ENCODE results near the gene OGFR. TPM values are rescaled to one million over a fixed set of nuclear protein-coding genes. Genes with fewer than 3 reads are reported as not detected.
A peak's percentile ranks its signal among the peaks of the same experiment; 100 is the strongest.

The OGFR gene
- total RNA-seq, 1 experiment from 2014 or later, result 46.1 TPM

DNA sequence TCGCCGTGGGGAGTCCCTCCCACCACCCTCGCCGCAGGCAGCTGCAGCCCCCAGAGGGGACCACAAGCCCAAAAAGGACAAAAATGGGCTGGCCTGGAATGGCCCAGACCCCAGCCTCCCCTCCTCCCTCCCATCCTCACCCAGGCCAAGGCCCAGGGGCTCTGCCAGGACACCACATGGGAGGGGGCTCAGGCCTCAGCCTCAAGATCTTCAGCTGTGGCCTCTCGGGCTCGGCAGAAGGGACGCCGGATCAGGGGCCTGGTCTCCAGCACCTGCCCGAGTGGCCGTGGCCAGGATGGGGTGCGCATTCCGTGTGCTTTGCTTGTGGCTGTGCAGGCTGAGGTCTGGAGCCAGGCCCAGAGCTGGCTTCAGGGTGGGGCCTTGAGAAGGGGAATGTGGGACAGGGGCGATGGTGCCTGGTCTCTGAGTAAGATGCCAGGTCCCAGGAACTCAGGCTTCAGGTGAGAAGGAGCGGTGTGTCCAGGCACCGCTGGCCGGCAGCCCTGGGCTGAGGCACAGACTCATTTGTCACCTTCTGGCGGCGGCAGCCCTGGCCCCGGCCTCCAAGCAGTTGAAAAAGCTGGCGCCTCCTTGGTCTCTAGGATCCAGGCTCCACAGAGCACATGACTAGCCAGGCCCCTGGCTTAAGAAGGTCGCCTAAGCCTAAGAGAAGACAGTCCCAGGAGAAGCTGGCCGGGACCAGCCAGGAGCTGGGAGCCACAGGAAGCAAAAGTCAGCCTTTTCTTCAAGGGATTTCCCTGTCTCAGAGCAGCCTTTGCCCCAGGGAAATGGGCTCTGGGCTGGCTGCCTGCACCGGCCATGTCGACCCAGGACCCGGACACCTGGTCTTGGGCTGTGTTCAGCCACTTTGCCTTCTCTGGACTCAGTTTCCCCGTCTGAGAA lies 43.5 kb upstream of the OGFR start:
- no peak for DNase-seq (ENCODE audit: low spot score)
- no peaks in the 10 kb centered on the region for H3K9me3 ChIP-seq (ENCODE audit: low read depth, low read length, poor library complexity, severe bottlenecking)
- TF ChIP-seq, protein P1, sequence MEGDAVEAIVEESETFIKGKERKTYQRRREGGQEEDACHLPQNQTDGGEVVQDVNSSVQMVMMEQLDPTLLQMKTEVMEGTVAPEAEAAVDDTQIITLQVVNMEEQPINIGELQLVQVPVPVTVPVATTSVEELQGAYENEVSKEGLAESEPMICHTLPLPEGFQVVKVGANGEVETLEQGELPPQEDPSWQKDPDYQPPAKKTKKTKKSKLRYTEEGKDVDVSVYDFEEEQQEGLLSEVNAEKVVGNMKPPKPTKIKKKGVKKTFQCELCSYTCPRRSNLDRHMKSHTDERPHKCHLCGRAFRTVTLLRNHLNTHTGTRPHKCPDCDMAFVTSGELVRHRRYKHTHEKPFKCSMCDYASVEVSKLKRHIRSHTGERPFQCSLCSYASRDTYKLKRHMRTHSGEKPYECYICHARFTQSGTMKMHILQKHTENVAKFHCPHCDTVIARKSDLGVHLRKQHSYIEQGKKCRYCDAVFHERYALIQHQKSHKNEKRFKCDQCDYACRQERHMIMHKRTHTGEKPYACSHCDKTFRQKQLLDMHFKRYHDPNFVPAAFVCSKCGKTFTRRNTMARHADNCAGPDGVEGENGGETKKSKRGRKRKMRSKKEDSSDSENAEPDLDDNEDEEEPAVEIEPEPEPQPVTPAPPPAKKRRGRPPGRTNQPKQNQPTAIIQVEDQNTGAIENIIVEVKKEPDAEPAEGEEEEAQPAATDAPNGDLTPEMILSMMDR (conservative IDR thresholded peaks at IDR 0.05; ENCODE audit: low read depth, low read length), result no peak
- no peak for TF ChIP-seq EZH2 (IDR thresholded peaks at IDR 0.05; ENCODE audit: borderline replicate concordance, low read depth, low read length, poor library complexity, severe bottlenecking)
- no peak overlapping the region for H3K4me3 ChIP-seq (ENCODE audit: low read depth, low read length, poor library complexity, severe bottlenecking)
- no peaks in the 10 kb centered on the region for H3K27me3 ChIP-seq (replicated peaks; ENCODE audit: insufficient read depth, low read depth, low read length, poor library complexity)
- intact Hi-C loops (cut with micrococcal nuclease; ENCODE audit: unreplicated experiment), result no loop called here
- peaks cover 12% of the 10 kb centered on the region for H3K36me3 ChIP-seq (ENCODE audit: insufficient read depth, low read length, poor library complexity, severe bottlenecking)
- POLR2A ChIA-PET (ENCODE audit: low non-redundant PET), result no interaction called here
- CTCF ChIA-PET, result no interaction called here
- BruUV-seq (replicated peaks), result no TSS peak
- H3K4me1 ChIP-seq (ENCODE audit: insufficient read depth, low read length, poor library complexity, severe bottlenecking), result peaks cover 19% of the 10 kb centered on the region
- peak overlapping the region; percentile 78 for H3K27ac ChIP-seq (ENCODE audit: low read depth, low read length, poor library complexity, severe bottlenecking)

DNA sequence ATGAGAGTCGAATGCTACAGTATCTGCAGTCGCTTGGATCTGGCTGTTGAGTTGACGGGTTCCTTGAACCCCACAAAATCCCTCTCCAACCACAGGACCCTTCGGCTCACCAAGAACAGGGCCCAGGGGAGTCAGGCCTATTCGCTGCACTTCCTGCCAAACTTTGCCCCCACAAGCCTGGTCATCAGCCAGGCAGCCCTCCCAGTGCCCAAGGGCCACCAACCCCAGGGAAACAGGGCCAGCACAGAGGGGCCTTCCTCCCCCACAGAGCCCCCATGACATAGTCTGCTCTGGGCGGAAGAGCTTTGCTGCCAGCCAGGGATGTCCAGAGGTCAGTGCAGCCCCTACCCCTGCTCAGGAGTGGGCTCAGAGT lies 42.9 kb upstream of the OGFR start:
- ChIA-PET CTCF (no interaction called here), POLR2A (ENCODE audit: low non-redundant PET) (no interaction called here)
- Histone ChIP-seq H3K9me3 (ENCODE audit: low read depth, low read length, poor library complexity, severe bottlenecking) (no peaks in the 10 kb centered on the region), H3K36me3 (ENCODE audit: insufficient read depth, low read length, poor library complexity, severe bottlenecking) (peaks cover 12% of the 10 kb centered on the region), H3K4me3 (ENCODE audit: low read depth, low read length, poor library complexity, severe bottlenecking) (no peak overlapping the region), H3K27ac (ENCODE audit: low read depth, low read length, poor library complexity, severe bottlenecking) (peak overlapping the region; percentile 78), H3K4me1 (ENCODE audit: insufficient read depth, low read length, poor library complexity, severe bottlenecking) (peaks cover 24% of the 10 kb centered on the region), H3K27me3 (replicated peaks; ENCODE audit: insufficient read depth, low read depth, low read length, poor library complexity) (no peaks in the 10 kb centered on the region)
- no TSS peak for BruUV-seq (replicated peaks)
- intact Hi-C loops (cut with micrococcal nuclease; ENCODE audit: unreplicated experiment), result no loop called here
- no peak for TF ChIP-seq EZH2 (IDR thresholded peaks at IDR 0.05; ENCODE audit: borderline replicate concordance, low read depth, low read length, poor library complexity, severe bottlenecking)
- TF ChIP-seq, protein P1 (conservative IDR thresholded peaks at IDR 0.05; ENCODE audit: low read depth, low read length), result no peak
- no peak for DNase-seq (ENCODE audit: low spot score)

DNA sequence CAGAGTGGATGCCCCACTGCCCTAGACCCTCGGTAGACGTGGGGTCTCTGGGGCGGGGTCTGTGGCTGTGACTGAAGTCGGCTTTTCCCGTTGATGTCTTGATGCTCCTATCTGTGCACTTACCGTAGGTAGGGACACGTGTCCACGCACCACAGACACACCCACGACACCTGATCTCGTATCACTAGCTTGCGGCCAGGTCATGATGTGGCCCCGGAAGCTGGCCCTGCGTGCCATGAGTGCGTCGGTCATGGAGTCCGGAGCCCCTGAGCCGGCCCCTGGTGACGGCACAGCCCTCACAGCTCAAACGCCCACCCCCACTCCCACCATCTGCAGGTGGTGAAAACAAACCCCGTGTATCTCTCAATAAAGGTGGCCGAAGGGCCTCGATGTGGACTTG lies 42.3 kb upstream of the OGFR start:
- BruUV-seq (replicated peaks), result no TSS peak
- TF ChIP-seq, protein P1 (conservative IDR thresholded peaks at IDR 0.05; ENCODE audit: low read depth, low read length), result no peak
- no peak for TF ChIP-seq EZH2 (IDR thresholded peaks at IDR 0.05; ENCODE audit: borderline replicate concordance, low read depth, low read length, poor library complexity, severe bottlenecking)
- no peak for DNase-seq (ENCODE audit: low spot score)
- POLR2A ChIA-PET (ENCODE audit: low non-redundant PET), result interaction anchor here (0.6 kb wide), 1 partner anchor 70 kb away, joined by 5 read pairs; no protein-coding TSS in a partner anchor
- intact Hi-C loops (cut with micrococcal nuclease; ENCODE audit: unreplicated experiment), result no loop called here
- CTCF ChIA-PET, result no interaction called here
- H3K27me3 ChIP-seq (replicated peaks; ENCODE audit: insufficient read depth, low read depth, low read length, poor library complexity), result no peaks in the 10 kb centered on the region
- H3K4me1 ChIP-seq (ENCODE audit: insufficient read depth, low read length, poor library complexity, severe bottlenecking), result peaks cover 30% of the 10 kb centered on the region
- no peak overlapping the region for H3K27ac ChIP-seq (ENCODE audit: low read depth, low read length, poor library complexity, severe bottlenecking)
- H3K36me3 ChIP-seq (ENCODE audit: insufficient read depth, low read length, poor library complexity, severe bottlenecking), result peaks cover 12% of the 10 kb centered on the region
- no peaks in the 10 kb centered on the region for H3K9me3 ChIP-seq (ENCODE audit: low read depth, low read length, poor library complexity, severe bottlenecking)
- H3K4me3 ChIP-seq (ENCODE audit: low read depth, low read length, poor library complexity, severe bottlenecking), result no peak overlapping the region
